Spleen (tissue), 11 donors: ENCODE measurements around the gene KCNC2. TPM values are rescaled to one million over a fixed set of nuclear protein-coding genes. Genes with fewer than 3 reads are reported as not detected.

ENCODE experiments used
- DNase-seq: peaks from one replicate; pipeline ENCODE4 v3.0.0-alpha.2; 2020
- H3K27ac ChIP-seq, 8 donors: fragments of 200-600 bp; sonication (generic) in 7 of 8; 1 replicate in 4 of 8; 2 replicates in 4 of 8; pipeline versions ENCODE4 v1.5.0 to v1.8.0; 2016 to 2021; ENCODE audit warnings: inconsistent platforms in 4 of 8, mild to moderate bottlenecking in 4 of 8, moderate library complexity in 1 of 8
- H3K27me3 ChIP-seq, 7 donors: fragments of 200-600 bp; sonication (generic) in 6 of 7; replicated peaks in 1 of 7; 1 replicate in 4 of 7; 2 replicates in 3 of 7; pipeline versions ENCODE4 v1.5.0 to v1.8.0; 2016 to 2021; ENCODE audit warnings: inconsistent platforms in 3 of 7, mild to moderate bottlenecking in 1 of 7
- H3K36me3 ChIP-seq, 6 donors: fragments of 200-600 bp; sonication (generic) in 5 of 6; 1 replicate in 4 of 6; 2 replicates in 2 of 6; pipeline versions ENCODE4 v1.5.0 to v1.8.0; 2016 to 2021; ENCODE audit warnings: inconsistent platforms in 2 of 6
- H3K4me1 ChIP-seq, 6 donors: fragments of 200-600 bp; sonication (generic) in 5 of 6; 1 replicate in 3 of 6; 2 replicates in 3 of 6; pipeline versions ENCODE4 v1.5.0 to v1.8.0; 2016 to 2021; ENCODE audit warnings: inconsistent platforms in 3 of 6
- H3K4me3 ChIP-seq, 8 donors: fragments of 200-600 bp; sonication (generic) in 7 of 8; 1 replicate in 4 of 8; 2 replicates in 4 of 8; pipeline versions ENCODE4 v1.5.0 to v1.8.0; 2016 to 2021; ENCODE audit warnings: inconsistent platforms in 4 of 8, mild to moderate bottlenecking in 4 of 8, moderate library complexity in 2 of 8
- H3K9me3 ChIP-seq, 8 donors: fragments of 200-600 bp; sonication (generic) in 7 of 8; 1 replicate in 4 of 8; 2 replicates in 4 of 8; pipeline versions ENCODE4 v1.5.0 to v1.8.0; 2016 to 2021; ENCODE audit warnings: inconsistent platforms in 4 of 8
- POLR2A ChIP-seq, 3 donors: fragments of 450-650 bp; IDR thresholded peaks; one replicate each; pipeline ENCODE4 v1.5.1; 2017; ENCODE audit warnings: antibody characterized with exemption in 3 of 3, mild to moderate bottlenecking in 1 of 3
- POLR2AphosphoS5 ChIP-seq, 3 donors: sonication (generic); formaldehyde crosslinking; IDR thresholded peaks; one replicate each; pipeline ENCODE4 v1.5.1; 2017; ENCODE audit warnings: antibody characterized with exemption in 3 of 3
- WGBS, 5 donors: extraction: QIAGEN DNeasy Blood & Tissue Kit in 3 of 5; methylation state at CpG; one replicate each; pipeline versions ENCODE4 v1.1.5 to v1.1.7; 2013 to 2018; 5-methylcytosine and 5-hydroxymethylcytosine counted together
- intact Hi-C: fragments of 100-400 bp; cut with DNase I; formaldehyde crosslinking; loops from one replicate; pipeline ENCODE4 v1.15.0; 2023; ENCODE audit warnings: low total_unique reads
- polyA plus RNA-seq, 3 donors: library from polyadenylated mRNA; stranded (reverse); fragments of 200-250 nt; gene quantifications; one replicate each; pipeline ENCODE4 v1.2.1, GENCODE V29; 2013
- total RNA-seq, 7 donors: library from RNA; depleted of rRNA in 3 of 7; stranded (reverse); fragments of >200 nt in 3 of 7; fragmentation: NEBNext Ultra II Directional in 4 of 7; extraction: Animal tissue kit (Norgen Biotek cat#: 25700) in 4 of 7; gene quantifications; one replicate each; pipeline versions ENCODE4 v1.1.0 to v1.2.1, GENCODE V29; 2016 to 2021
- TF ChIP-seq, protein P1 (sequence below), 11 experiments: fragments of 200-600 bp in 7 of 11; fragments of 450-650 bp in 4 of 11; sonication (generic) in 4 of 11; IDR thresholded peaks in 8 of 11; conservative IDR thresholded peaks in 3 of 11; 1 replicate in 7 of 11; 2 replicates in 4 of 11; pipeline versions ENCODE4 v1.4.0 to v1.8.0; 2016 to 2021; ENCODE audit warnings: antibody characterized with exemption in 11 of 11, inconsistent platforms in 4 of 11, mild to moderate bottlenecking in 1 of 11
- donor health status: healthy with polysubstance abuse.
- donor health status: DM: no; HTN: no; CAD: no; lungs with moderate emphysema.
- donor health status: DM: no; HTN: no; CAD: no.
- donor health status: Bipolar disorder and iron deficiency.
- donor health status: healthy.
- donor health status: DM: no; HTN: no; CAD: no.
- donor health status: DM: yes; HTN: yes; CAD: no.

The KCNC2 gene
- total and polyA plus RNA-seq, 10 donors = not detected

DNA sequence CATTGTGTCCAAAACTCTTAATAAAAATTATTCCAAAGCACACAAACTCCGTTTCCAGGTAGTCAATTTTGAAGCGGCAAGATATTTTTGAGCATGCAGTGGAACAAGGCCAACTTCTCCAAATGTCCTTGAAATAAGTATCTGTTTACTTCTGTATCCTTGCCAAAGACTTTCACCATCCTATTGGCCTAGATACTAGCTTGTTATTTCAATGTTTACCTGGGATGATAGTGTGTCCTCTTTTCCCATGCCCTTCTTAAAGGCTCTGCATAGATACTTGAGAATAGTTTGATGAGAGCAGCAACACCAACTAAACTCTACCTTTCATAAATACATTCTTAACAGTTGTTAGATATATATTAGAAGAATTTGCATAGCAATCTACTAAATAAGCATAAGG, 160.9 kb downstream of the KCNC2 start:
- Histone ChIP-seq H3K4me1 (no peaks in the 10 kb centered on the region), H3K27me3 (no peaks in the 10 kb centered on the region), H3K9me3 (no peaks in the 10 kb centered on the region), H3K4me3 (no peak overlapping the region), H3K27ac (no peak overlapping the region), H3K36me3 (no peaks in the 10 kb centered on the region)
- 74 to 87% (median 80%) methylated on average over 2 of the region's 2 CpGs for WGBS, 5 donors
- TF ChIP-seq POLR2AphosphoS5 (IDR thresholded peaks at IDR 0.05) (no peak), POLR2A (IDR thresholded peaks at IDR 0.05) (no peak)
- TF ChIP-seq, protein P1, sequence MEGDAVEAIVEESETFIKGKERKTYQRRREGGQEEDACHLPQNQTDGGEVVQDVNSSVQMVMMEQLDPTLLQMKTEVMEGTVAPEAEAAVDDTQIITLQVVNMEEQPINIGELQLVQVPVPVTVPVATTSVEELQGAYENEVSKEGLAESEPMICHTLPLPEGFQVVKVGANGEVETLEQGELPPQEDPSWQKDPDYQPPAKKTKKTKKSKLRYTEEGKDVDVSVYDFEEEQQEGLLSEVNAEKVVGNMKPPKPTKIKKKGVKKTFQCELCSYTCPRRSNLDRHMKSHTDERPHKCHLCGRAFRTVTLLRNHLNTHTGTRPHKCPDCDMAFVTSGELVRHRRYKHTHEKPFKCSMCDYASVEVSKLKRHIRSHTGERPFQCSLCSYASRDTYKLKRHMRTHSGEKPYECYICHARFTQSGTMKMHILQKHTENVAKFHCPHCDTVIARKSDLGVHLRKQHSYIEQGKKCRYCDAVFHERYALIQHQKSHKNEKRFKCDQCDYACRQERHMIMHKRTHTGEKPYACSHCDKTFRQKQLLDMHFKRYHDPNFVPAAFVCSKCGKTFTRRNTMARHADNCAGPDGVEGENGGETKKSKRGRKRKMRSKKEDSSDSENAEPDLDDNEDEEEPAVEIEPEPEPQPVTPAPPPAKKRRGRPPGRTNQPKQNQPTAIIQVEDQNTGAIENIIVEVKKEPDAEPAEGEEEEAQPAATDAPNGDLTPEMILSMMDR (IDR thresholded peaks at IDR 0.05 in 8 of 11, conservative IDR thresholded peaks at IDR 0.05 in 3 of 11) = no peak
- DNase-seq = no peak
- intact Hi-C loops = no loop called here

DNA sequence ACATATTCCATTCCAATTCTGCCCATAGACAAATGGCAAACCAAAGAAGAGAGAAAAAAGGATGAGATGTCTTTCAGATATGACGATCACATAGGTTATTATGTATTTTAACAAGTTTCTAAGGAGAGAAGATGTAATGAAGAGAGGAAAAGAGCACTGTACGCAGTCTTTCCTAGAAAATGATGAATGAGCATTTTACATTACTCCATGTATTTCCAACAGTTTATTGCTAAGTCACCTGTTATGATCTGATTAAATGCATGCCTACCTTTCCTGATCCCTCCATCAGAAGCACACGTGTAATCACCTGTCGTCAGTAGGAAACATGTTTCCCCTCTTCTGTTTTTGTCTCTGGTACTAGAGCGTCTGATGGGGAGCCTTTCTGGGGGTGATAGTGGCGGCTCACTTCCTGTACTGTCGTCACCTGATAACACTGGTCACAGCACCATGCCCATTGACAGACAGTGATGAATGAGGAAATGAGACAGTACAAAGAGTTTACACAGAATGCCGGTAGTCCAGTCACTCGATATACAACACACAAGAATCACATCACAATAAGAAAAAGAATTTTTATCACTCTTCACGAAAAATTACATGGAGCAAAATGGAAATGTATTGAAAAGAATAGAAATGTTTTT, 161.6 kb downstream of the KCNC2 start:
- DNase-seq = no peak
- Histone ChIP-seq H3K4me3 (no peak overlapping the region), H3K9me3 (no peaks in the 10 kb centered on the region), H3K27ac (no peak overlapping the region), H3K27me3 (no peaks in the 10 kb centered on the region), H3K4me1 (no peaks in the 10 kb centered on the region), H3K36me3 (no peaks in the 10 kb centered on the region)
- 50 to 64% (median 61%) methylated on average over 10 of the region's 10 CpGs for WGBS, 5 donors
- TF ChIP-seq, protein P1 (IDR thresholded peaks at IDR 0.05 in 8 of 11, conservative IDR thresholded peaks at IDR 0.05 in 3 of 11) = no peak
- no peak for TF ChIP-seq POLR2A (IDR thresholded peaks at IDR 0.05)
- no peak for TF ChIP-seq POLR2AphosphoS5 (IDR thresholded peaks at IDR 0.05)
- intact Hi-C loops = no loop called here

DNA sequence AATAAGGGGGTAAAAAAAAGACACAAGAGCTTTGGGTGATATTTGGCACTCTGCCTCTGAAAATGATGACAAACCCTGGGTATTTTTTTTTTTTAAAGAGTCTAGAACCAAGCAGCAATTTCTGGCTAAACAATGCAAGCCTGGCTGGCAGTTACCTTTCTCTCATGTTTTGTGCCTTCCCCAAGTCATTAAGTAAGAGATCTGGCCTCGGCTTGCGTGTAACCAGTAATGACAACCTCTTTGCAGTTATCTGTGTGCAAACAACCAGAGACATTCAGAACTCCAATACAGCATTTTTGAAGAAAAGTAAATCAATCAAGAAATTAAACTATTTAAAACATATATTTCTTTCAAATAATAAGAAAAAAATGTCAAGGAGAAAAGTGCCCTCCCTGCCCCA, 167.5 kb downstream of the KCNC2 start:
- H3K4me3 ChIP-seq = no peak overlapping the region

GRCh38 chr12:75041472-75041871, 168.2 kb downstream of the KCNC2 start:
- H3K27ac ChIP-seq = no peak overlapping the region
- no peak for TF ChIP-seq POLR2A (IDR thresholded peaks at IDR 0.05)
- no peak for TF ChIP-seq POLR2AphosphoS5 (IDR thresholded peaks at IDR 0.05)
- TF ChIP-seq, protein P1 (IDR thresholded peaks at IDR 0.05 in 8 of 11, conservative IDR thresholded peaks at IDR 0.05 in 3 of 11) = no peak
- no peaks in the 10 kb centered on the region for H3K27me3 ChIP-seq
- H3K9me3 ChIP-seq = no peaks in the 10 kb centered on the region
- H3K4me1 ChIP-seq = no peaks in the 10 kb centered on the region
- intact Hi-C loops = no loop called here
- H3K36me3 ChIP-seq = no peaks in the 10 kb centered on the region
- H3K4me3 ChIP-seq = no peak overlapping the region
- DNase-seq = no peak
- WGBS, 5 donors = 67 to 87% (median 85%) methylated on average over 4 of the region's 4 CpGs

More for the DNA sequence above, 167.5 kb downstream of the KCNC2 start:
- Histone ChIP-seq H3K4me1 (no peaks in the 10 kb centered on the region), H3K36me3 (no peaks in the 10 kb centered on the region), H3K27me3 (no peaks in the 10 kb centered on the region), H3K27ac (no peak overlapping the region), H3K9me3 (no peaks in the 10 kb centered on the region)
- intact Hi-C loops = no loop called here
- no peak for DNase-seq
- 81 to 98% (median 90%) methylated on average over 2 of the region's 2 CpGs for WGBS, 5 donors
- TF ChIP-seq, protein P1 (IDR thresholded peaks at IDR 0.05 in 8 of 11, conservative IDR thresholded peaks at IDR 0.05 in 3 of 11) = no peak
- TF ChIP-seq POLR2AphosphoS5 (IDR thresholded peaks at IDR 0.05) = no peak
- no peak for TF ChIP-seq POLR2A (IDR thresholded peaks at IDR 0.05)
